Gastrocnemius medialis (tissue), 4 donors: ENCODE measurements around the gene PSAPL1.

Experiments
- CTCF ChIP-seq, 5 experiments: fragments of 450-650 bp in 3 of 5; fragments of 200-600 bp in 2 of 5; sonication (generic) in 2 of 5; IDR thresholded peaks in 4 of 5; conservative IDR thresholded peaks in 1 of 5; 1 replicate in 4 of 5; 2 replicates in 1 of 5; pipeline ENCODE4 v1.5.1; 2016 to 2019; ENCODE audit warnings: antibody characterized with exemption in 5 of 5, mild to moderate bottlenecking in 3 of 5, moderate library complexity in 3 of 5
- POLR2A ChIP-seq, 2 donors: fragments of 450-650 bp; IDR thresholded peaks; one replicate each; pipeline ENCODE4 v1.6.1; 2017; ENCODE audit warnings: antibody characterized with exemption in 2 of 2, mild to moderate bottlenecking in 2 of 2, moderate library complexity in 2 of 2

- TF ChIP-seq CTCF (IDR thresholded peaks at IDR 0.05 in 4 of 5, conservative IDR thresholded peaks at IDR 0.05 in 1 of 5) = no peak
- no peak for TF ChIP-seq POLR2A (IDR thresholded peaks at IDR 0.05)
These were observed 52.1 kb downstream of the PSAPL1 start for GRCh38 chr4:7382634-7383014.
